ENCODE data around the gene EBF4.
A peak's percentile ranks its signal among the peaks of the same experiment; 100 is the strongest.

DNA sequence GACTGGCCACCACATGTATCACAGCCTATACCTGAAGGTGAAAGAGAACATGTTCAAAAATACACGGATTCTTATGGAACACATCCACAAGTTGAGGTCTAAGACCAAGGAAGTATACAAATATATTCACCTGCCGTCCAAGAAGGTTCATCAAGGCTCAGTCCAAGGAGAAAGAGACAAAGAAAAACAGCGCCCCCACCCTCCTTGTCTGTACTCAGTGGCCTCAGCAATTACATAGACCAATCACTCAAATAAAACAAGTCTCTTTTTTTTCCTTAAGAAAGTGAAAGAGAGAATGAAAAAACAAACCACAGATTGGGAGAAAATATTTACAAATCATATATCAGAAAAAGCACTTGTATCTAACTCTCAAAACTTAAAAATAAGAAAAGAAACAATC, 88.4 kb downstream of the EBF4 start:
- TF ChIP-seq, protein P1, sequence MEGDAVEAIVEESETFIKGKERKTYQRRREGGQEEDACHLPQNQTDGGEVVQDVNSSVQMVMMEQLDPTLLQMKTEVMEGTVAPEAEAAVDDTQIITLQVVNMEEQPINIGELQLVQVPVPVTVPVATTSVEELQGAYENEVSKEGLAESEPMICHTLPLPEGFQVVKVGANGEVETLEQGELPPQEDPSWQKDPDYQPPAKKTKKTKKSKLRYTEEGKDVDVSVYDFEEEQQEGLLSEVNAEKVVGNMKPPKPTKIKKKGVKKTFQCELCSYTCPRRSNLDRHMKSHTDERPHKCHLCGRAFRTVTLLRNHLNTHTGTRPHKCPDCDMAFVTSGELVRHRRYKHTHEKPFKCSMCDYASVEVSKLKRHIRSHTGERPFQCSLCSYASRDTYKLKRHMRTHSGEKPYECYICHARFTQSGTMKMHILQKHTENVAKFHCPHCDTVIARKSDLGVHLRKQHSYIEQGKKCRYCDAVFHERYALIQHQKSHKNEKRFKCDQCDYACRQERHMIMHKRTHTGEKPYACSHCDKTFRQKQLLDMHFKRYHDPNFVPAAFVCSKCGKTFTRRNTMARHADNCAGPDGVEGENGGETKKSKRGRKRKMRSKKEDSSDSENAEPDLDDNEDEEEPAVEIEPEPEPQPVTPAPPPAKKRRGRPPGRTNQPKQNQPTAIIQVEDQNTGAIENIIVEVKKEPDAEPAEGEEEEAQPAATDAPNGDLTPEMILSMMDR (IDR thresholded peaks at IDR 0.05 in 2 of 3, conservative IDR thresholded peaks at IDR 0.05 in 1 of 3; ENCODE audit: borderline replicate concordance in 1 of 3, insufficient read depth in 1 of 3, low read depth in 2 of 3, low read length in 2 of 3) = peak in 2 of 3 experiments; percentile 17 to 23; a peak in 1 of 6 replicates
- no peak for TF ChIP-seq POLR2A (IDR thresholded peaks at IDR 0.05; ENCODE audit: borderline replicate concordance, extremely low read depth, insufficient read depth, insufficient read length)
- no peak for TF ChIP-seq ZNF274 (IDR thresholded peaks at IDR 0.05; ENCODE audit: low read depth, low read length)
- TF ChIP-seq CBX3 (IDR thresholded peaks at IDR 0.05; ENCODE audit: low read depth) = no peak
- TF ChIP-seq ELF1 (IDR thresholded peaks at IDR 0.05; ENCODE audit: borderline replicate concordance, low read depth) = no peak
- TF ChIP-seq FOSL1 (IDR thresholded peaks at IDR 0.05; ENCODE audit: low read depth) = no peak
- TF ChIP-seq YY1 (IDR thresholded peaks at IDR 0.05; ENCODE audit: extremely low read depth, insufficient replicate concordance, low read depth, low read length) = no peak
- no peak for TF ChIP-seq EZH2 (IDR thresholded peaks at IDR 0.05)
